ENCODE results near the gene COQ2. TPM values are rescaled to one million over a fixed set of nuclear protein-coding genes. Genes with fewer than 3 reads are reported as not detected.

The COQ2 gene
- total RNA-seq, 3 donors from 2014 or later = 8.6 to 10.8 (median 9.4) TPM

- no peaks in the 10 kb centered on the region for H3K36me3 ChIP-seq
- H3K4me3 ChIP-seq = no peak overlapping the region
- DNase-seq (ENCODE audit: low spot score in 2 of 2) = no peak
- no peaks in the 10 kb centered on the region for H3K4me1 ChIP-seq
- intact Hi-C loops (cut with DNase I; ENCODE audit: low total_unique reads) = no loop called here
- H3K9me3 ChIP-seq = no peaks in the 10 kb centered on the region
- TF ChIP-seq POLR2AphosphoS5 (IDR thresholded peaks at IDR 0.05) = no peak
- TF ChIP-seq, protein P1, sequence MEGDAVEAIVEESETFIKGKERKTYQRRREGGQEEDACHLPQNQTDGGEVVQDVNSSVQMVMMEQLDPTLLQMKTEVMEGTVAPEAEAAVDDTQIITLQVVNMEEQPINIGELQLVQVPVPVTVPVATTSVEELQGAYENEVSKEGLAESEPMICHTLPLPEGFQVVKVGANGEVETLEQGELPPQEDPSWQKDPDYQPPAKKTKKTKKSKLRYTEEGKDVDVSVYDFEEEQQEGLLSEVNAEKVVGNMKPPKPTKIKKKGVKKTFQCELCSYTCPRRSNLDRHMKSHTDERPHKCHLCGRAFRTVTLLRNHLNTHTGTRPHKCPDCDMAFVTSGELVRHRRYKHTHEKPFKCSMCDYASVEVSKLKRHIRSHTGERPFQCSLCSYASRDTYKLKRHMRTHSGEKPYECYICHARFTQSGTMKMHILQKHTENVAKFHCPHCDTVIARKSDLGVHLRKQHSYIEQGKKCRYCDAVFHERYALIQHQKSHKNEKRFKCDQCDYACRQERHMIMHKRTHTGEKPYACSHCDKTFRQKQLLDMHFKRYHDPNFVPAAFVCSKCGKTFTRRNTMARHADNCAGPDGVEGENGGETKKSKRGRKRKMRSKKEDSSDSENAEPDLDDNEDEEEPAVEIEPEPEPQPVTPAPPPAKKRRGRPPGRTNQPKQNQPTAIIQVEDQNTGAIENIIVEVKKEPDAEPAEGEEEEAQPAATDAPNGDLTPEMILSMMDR (IDR thresholded peaks at IDR 0.05) = no peak
- no peak for TF ChIP-seq POLR2A (IDR thresholded peaks at IDR 0.05)
- no peaks in the 10 kb centered on the region for H3K27me3 ChIP-seq
- H3K27ac ChIP-seq = no peak overlapping the region
Measured at GRCh38 chr4:83214079-83214478, 70.5 kb downstream of the COQ2 start.

Other genes starting within 250 kb of the COQ2 start
- 10 to 100 TPM; 55.8 to 67.9 (median 56.4) TPM for gene COPS4, start 249.6 kb downstream of the COQ2 start, total RNA-seq
- 1 to 10 TPM; 1.1 to 7.9 (median 4.5) TPM for gene PLAC8, start 170.1 kb downstream of the COQ2 start, total RNA-seq
- 1 to 10 TPM; 1.3 to 3.8 (median 1.6) TPM for gene HPSE, start 50.0 kb upstream of the COQ2 start, total RNA-seq
- 10 to 100 TPM; 14.4 to 24.3 (median 16.3) TPM for gene HELQ, start 171.0 kb upstream of the COQ2 start, total RNA-seq
- gene MRPS18C, start 171.3 kb upstream of the COQ2 start, total RNA-seq = 10 to 100 TPM; 13.8 to 25.9 (median 16.8) TPM
- 10 to 100 TPM; 13.8 to 17.4 (median 15.4) TPM for gene ABRAXAS1, start 200.3 kb upstream of the COQ2 start, total RNA-seq

Measured in breast epithelium (tissue), 4 donors.